Measurements from ENCODE around the gene PLEKHA8.

- TF ChIP-seq CTCF (IDR thresholded peaks at IDR 0.05 in 4 of 5, conservative IDR thresholded peaks at IDR 0.05 in 1 of 5) (no peak), POLR2A (IDR thresholded peaks at IDR 0.05) (no peak)
These were observed 119.6 kb downstream of the PLEKHA8 start for GRCh38 chr7:30147785-30148184.
